ENCODE results near the gene RASGRF2.
"Not testable (repeated sequence)": the region's sequence is repeated elsewhere in the genome, so short reads cannot be mapped to it uniquely, and the experiment has no call there.

- not testable (repeated sequence) for TF ChIP-seq CTCF, POLR2A, EP300, POLR2AphosphoS5 (IDR thresholded peaks at IDR 0.05)
Measured at GRCh38 chr5:81030236-81031034, 70.3 kb downstream of the RASGRF2 start.

Data from suprapubic skin (tissue), 4 donors.